IMR-90 (cell line): ENCODE results near the gene ANKRD42. TPM values are rescaled to one million over a fixed set of nuclear protein-coding genes. Genes with fewer than 3 reads are reported as not detected.

Source experiments
- ATAC-seq: fragments of 200-7000 bp; cut with Tn5 transposase; 2 replicates; pipeline ENCODE4 v1.9.1; 2020; ENCODE audit warnings: low read depth, mild to moderate bottlenecking, moderate library complexity
- BruUV-seq: library from RNA; stranded (reverse); fragments of 400-500 nt; replicated peaks from 2 replicates; lab custom pipeline; 2021; lab: Mats Ljungman, UMichigan
- CTCF ChIA-PET: fragments of 300-600 bp; formaldehyde crosslinking; extraction: SDS; loops from one replicate; lab custom pipeline; 2021; ENCODE audit warnings: antibody characterized with exemption; lab: Yijun Ruan, JAX
- POLR2A ChIA-PET: fragments of 300-600 bp; sonication (Branson Sonifier 250); formaldehyde crosslinking; loops from one replicate; lab custom pipeline; 2022; ENCODE audit warnings: antibody characterized with exemption; ENCODE audit not compliant: unreplicated experiment; lab: Charles Lee
- DNase-seq: peaks from one replicate; pipeline ENCODE4 v3.0.0; 2013
- H2AFZ ChIP-seq: replicated peaks from 2 replicates; pipeline ENCODE3; 2013; ENCODE audit warnings: low read length, mild to moderate bottlenecking; ENCODE audit not compliant: poor library complexity
- H2AK5ac ChIP-seq: 2 replicates; pipeline ENCODE4 v1.6.1; 2013; ENCODE audit warnings: low read depth, low read length, inconsistent platforms
- H2AK9ac ChIP-seq: replicated peaks from 2 replicates; pipeline ENCODE3; 2013; ENCODE audit warnings: mild to moderate bottlenecking, low read depth, low read length, moderate library complexity; ENCODE audit not compliant: poor library complexity
- H2BK120ac ChIP-seq: 2 replicates; pipeline ENCODE4 v1.6.1; 2013; ENCODE audit warnings: low read depth, low read length, inconsistent platforms
- H2BK15ac ChIP-seq: 3 replicates; pipeline ENCODE4 v1.6.1; 2013; ENCODE audit warnings: low read depth, low read length, inconsistent platforms
- H2BK20ac ChIP-seq: 2 replicates; pipeline ENCODE4 v1.6.1; 2013; ENCODE audit warnings: low read depth, mild to moderate bottlenecking, inconsistent platforms, low read length, moderate library complexity
- H2BK5ac ChIP-seq: 2 replicates; pipeline ENCODE4 v1.6.1; 2013; ENCODE audit warnings: mild to moderate bottlenecking, low read depth, low read length, inconsistent platforms; ENCODE audit not compliant: poor library complexity, severe bottlenecking
- H3K14ac ChIP-seq: replicated peaks from 2 replicates; pipeline ENCODE4 v1.6.1; 2013; ENCODE audit warnings: low read depth, low read length, inconsistent platforms
- H3K18ac ChIP-seq: 2 replicates; pipeline ENCODE4 v1.6.1; 2013; ENCODE audit warnings: low read depth, low read length, control low read depth
- H3K23ac ChIP-seq: 2 replicates; pipeline ENCODE4 v1.6.1; 2013; ENCODE audit warnings: low read depth, low read length, inconsistent platforms
- H3K27ac ChIP-seq: 2 replicates; pipeline ENCODE4 v1.5.1; 2013; ENCODE audit warnings: mild to moderate bottlenecking, control low read depth, low read length; ENCODE audit not compliant: insufficient read depth
- H3K27me3 ChIP-seq: 2 replicates; pipeline ENCODE4 v1.6.1; 2013; ENCODE audit warnings: low read length; ENCODE audit not compliant: control insufficient read depth, insufficient read depth
- H3K36me3 ChIP-seq: 2 replicates; pipeline ENCODE4 v1.6.1; 2013; ENCODE audit warnings: low read length, mixed read lengths; ENCODE audit not compliant: control insufficient read depth, insufficient read depth
- H3K4ac ChIP-seq: 2 replicates; pipeline ENCODE4 v1.6.1; 2013; ENCODE audit warnings: low read depth, low read length, inconsistent platforms
- H3K4me1 ChIP-seq: 2 replicates; pipeline ENCODE4 v1.6.1; 2013; ENCODE audit warnings: low read length, mixed read lengths; ENCODE audit not compliant: control insufficient read depth, insufficient read depth
- H3K4me2 ChIP-seq: 2 replicates; pipeline ENCODE4 v1.6.1; 2013; ENCODE audit warnings: low read depth, mild to moderate bottlenecking, control low read depth, low read length, moderate library complexity
- H3K4me3 ChIP-seq: 2 replicates; pipeline ENCODE4 v1.5.1; 2013; ENCODE audit warnings: low read depth, mild to moderate bottlenecking, control low read depth, low read length, moderate library complexity; ENCODE audit not compliant: insufficient read depth
- H3K56ac ChIP-seq: 2 replicates; pipeline ENCODE4 v1.6.1; 2013; ENCODE audit warnings: low read length, inconsistent platforms; ENCODE audit not compliant: insufficient read depth; ENCODE audit errors: extremely low read depth
- H3K79me1 ChIP-seq, 2 experiments: 2 replicates each; pipeline ENCODE4 v1.6.1; 2013; ENCODE audit warnings: low read length in 2 of 2, inconsistent platforms in 1 of 2, low read depth in 1 of 2
- H3K9ac ChIP-seq: 2 replicates; pipeline ENCODE4 v1.6.1; 2013; ENCODE audit warnings: low read depth, low read length, control low read depth
- H3K9me1 ChIP-seq: 2 replicates; pipeline ENCODE4 v1.6.1; 2013; ENCODE audit warnings: low read length, inconsistent platforms; ENCODE audit not compliant: insufficient read depth
- H3K9me3 ChIP-seq: 2 replicates; pipeline ENCODE4 v1.6.1; 2013; ENCODE audit warnings: low read length; ENCODE audit not compliant: control insufficient read depth, insufficient read depth
- H4K20me1 ChIP-seq: 2 replicates; pipeline ENCODE4 v1.6.1; 2013; ENCODE audit warnings: low read length, inconsistent platforms; ENCODE audit not compliant: insufficient read depth
- H4K5ac ChIP-seq: 2 replicates; pipeline ENCODE4 v1.6.1; 2013; ENCODE audit warnings: mild to moderate bottlenecking, low read depth, low read length, control low read depth
- H4K8ac ChIP-seq, 2 experiments: 2 replicates each; pipeline ENCODE4 v1.6.1; 2013; ENCODE audit warnings: low read depth in 2 of 2, low read length in 2 of 2, control low read depth in 1 of 2, inconsistent platforms in 1 of 2
- H4K91ac ChIP-seq: 2 replicates; pipeline ENCODE4 v1.6.1; 2013; ENCODE audit warnings: low read depth, low read length, inconsistent platforms; ENCODE audit not compliant: insufficient read depth
- CEBPB ChIP-seq: IDR thresholded peaks from 2 replicates; pipeline ENCODE4 v1.6.1; 2012; ENCODE audit warnings: low read depth, low read length, improper control_type of control experiment
- RCOR1 ChIP-seq: IDR thresholded peaks from 2 replicates; pipeline ENCODE4 v1.6.1; 2012; ENCODE audit warnings: mild to moderate bottlenecking, low read length, improper control_type of control experiment; ENCODE audit not compliant: insufficient replicate concordance
- WGBS, 2 experiments: methylation state at CpG; one replicate each; pipeline versions ENCODE4 v1.1.5 to v1.1.7; 2013; ENCODE audit warnings: missing lambda C conversion rate in 2 of 2; ENCODE audit not compliant: insufficient read length in 1 of 2; ENCODE audit errors: extremely low coverage in 2 of 2; 5-methylcytosine and 5-hydroxymethylcytosine counted together
- dilution Hi-C: fragments of 300-500 bp; cut with HindIII; formaldehyde crosslinking; loops from one replicate; pipeline ENCODE4 v1.14.3; 2018; ENCODE audit warnings: low sequenced_read_pairs; ENCODE audit not compliant: unreplicated experiment
- in situ Hi-C: fragments of 300-500 bp; cut with MboI; formaldehyde crosslinking; loops from 3 replicates; pipeline ENCODE4 v1.14.3; 2019; ENCODE audit warnings: low sequenced_read_pairs, inconsistent platforms, mixed read lengths
- intact Hi-C: fragments of 100-400 bp; cut with micrococcal nuclease; formaldehyde crosslinking; loops from 2 replicates; pipeline ENCODE4 v1.10.0; 2022
- polyA plus RNA-seq, 3 experiments: library from polyadenylated mRNA; depleted of rRNA; stranded (reverse); fragments of >200 nt; gene quantifications; 2 replicates each; pipeline ENCODE4 v1.2.3, GENCODE V29; 2012; ENCODE audit warnings: low replicate concordance in 1 of 3
- total RNA-seq: library from RNA; depleted of rRNA; stranded (reverse); fragments of >200 nt; gene quantifications from 2 replicates; pipeline ENCODE4 v1.2.3, GENCODE V29; 2012

ANKRD42 gene
- total and polyA plus RNA-seq, 2 of the 4 experiments (the other 2 are of a cell fraction), result 5.2 to 5.6 TPM

GRCh38 chr11:83235825-83236224 lies 42.3 kb downstream of the ANKRD42 start:
- H3K56ac ChIP-seq, result no peak overlapping the region
- ChIA-PET POLR2A (no interaction called here), CTCF (interaction anchor here (1.3 kb wide), 1 partner anchor 14 kb away, joined by 4 read pairs; no protein-coding TSS in a partner anchor)
- no peak overlapping the region for H3K18ac ChIP-seq
- ATAC-seq (peak; percentile 84), DNase-seq (peak; percentile 53)
- no peak overlapping the region for H2AK5ac ChIP-seq
- H4K5ac ChIP-seq, result no peak overlapping the region
- no peak overlapping the region for H2BK5ac ChIP-seq
- H3K27ac ChIP-seq, result no peak overlapping the region
- BruUV-seq, result no TSS peak
- dilution Hi-C loops, result no loop called here
- no peak overlapping the region for H2BK20ac ChIP-seq
- no peaks in the 10 kb centered on the region for H4K20me1 ChIP-seq
- H4K8ac ChIP-seq, result no peak overlapping the region
- no peaks in the 10 kb centered on the region for H3K27me3 ChIP-seq
- intact Hi-C loops, result no loop called here
- H3K4me1 ChIP-seq, result 0 out of 2 replicates have a peak, but pooled peaks cover 1% of the 10 kb centered on the region
- H2BK120ac ChIP-seq, result no peak overlapping the region
- H3K9me1 ChIP-seq, result no peaks in the 10 kb centered on the region
- no peak overlapping the region for H2AFZ ChIP-seq
- no peak overlapping the region for H3K23ac ChIP-seq
- H2AK9ac ChIP-seq, result no peak overlapping the region
- no peak overlapping the region for H4K91ac ChIP-seq
- H3K36me3 ChIP-seq, result no peaks in the 10 kb centered on the region
- H3K4ac ChIP-seq, result no peak overlapping the region
- H3K79me1 ChIP-seq, result no peaks in the 10 kb centered on the region
- H3K9ac ChIP-seq, result no peak overlapping the region
- no peak overlapping the region for H3K4me3 ChIP-seq
- in situ Hi-C loops, result no loop called here
- WGBS, 2 experiments, result no CpG with 5 or more reads among the region's 1 CpG
- H2BK15ac ChIP-seq, result no peak overlapping the region
- no peak overlapping the region for H3K4me2 ChIP-seq
- no peak overlapping the region for H3K14ac ChIP-seq
- no peak for TF ChIP-seq RCOR1
- peak; percentile 61 for TF ChIP-seq CEBPB
- no peaks in the 10 kb centered on the region for H3K9me3 ChIP-seq
